WERI-Rb-1 (cell line): Measurements from ENCODE around the gene TMEM158.

Experiments used
- DNase-seq: peaks from one replicate; pipeline ENCODE4 v3.0.0-alpha.2; 2020
- H3K27ac ChIP-seq: fragments of 250-450 bp; sonication (Bioruptor Pico); 2 replicates; pipeline ENCODE4 v1.5.1; 2020; ENCODE audit warnings: mild to moderate bottlenecking, moderate library complexity
- H3K27me3 ChIP-seq: fragments of 250-450 bp; sonication (Bioruptor Pico); 2 replicates; pipeline ENCODE4 v1.5.1; 2021; ENCODE audit warnings: mild to moderate bottlenecking, low read depth, moderate library complexity; ENCODE audit not compliant: insufficient read depth, severe bottlenecking
- H3K36me3 ChIP-seq: fragments of 250-450 bp; sonication (Bioruptor Pico); 2 replicates; pipeline ENCODE4 v1.5.1; 2020; ENCODE audit warnings: mild to moderate bottlenecking, moderate library complexity
- H3K4me3 ChIP-seq: 2 replicates; pipeline ENCODE4 v1.5.1; 2011; ENCODE audit warnings: low read depth, mild to moderate bottlenecking, control low read depth, low read length
- H3K9me3 ChIP-seq: fragments of 250-450 bp; sonication (Bioruptor Pico); 2 replicates; pipeline ENCODE4 v1.5.1; 2021; ENCODE audit warnings: mild to moderate bottlenecking, moderate library complexity; ENCODE audit not compliant: severe bottlenecking
- TF ChIP-seq, protein P1 (sequence below): IDR thresholded peaks from 2 replicates; pipeline ENCODE4 v1.5.1; 2011; ENCODE audit warnings: low read depth, mild to moderate bottlenecking, control low read depth, inconsistent platforms, low read length

TMEM158 gene

DNA sequence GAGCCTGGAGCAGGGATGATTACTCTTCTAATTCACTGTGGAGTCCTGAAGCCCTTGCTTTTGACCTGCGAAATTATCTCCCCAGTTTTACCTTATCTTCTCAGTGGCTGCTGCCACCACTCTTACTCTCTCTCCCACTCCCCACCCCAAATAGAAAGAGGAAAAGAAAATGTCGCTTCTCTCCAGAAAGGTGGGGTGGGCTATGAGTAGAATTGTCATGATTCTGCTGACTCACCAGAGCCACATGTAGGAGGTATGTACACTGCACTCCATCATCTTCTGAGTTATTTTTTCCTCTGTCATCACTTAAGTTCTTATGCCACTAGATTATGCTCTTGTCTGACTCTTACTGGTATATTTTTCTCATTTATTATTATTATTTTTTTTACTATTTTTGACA lies 43.9 kb upstream of the TMEM158 start:
- no peak overlapping the region for H3K4me3 ChIP-seq
- no peaks in the 10 kb centered on the region for H3K27me3 ChIP-seq
- no peak for DNase-seq
- TF ChIP-seq, protein P1, sequence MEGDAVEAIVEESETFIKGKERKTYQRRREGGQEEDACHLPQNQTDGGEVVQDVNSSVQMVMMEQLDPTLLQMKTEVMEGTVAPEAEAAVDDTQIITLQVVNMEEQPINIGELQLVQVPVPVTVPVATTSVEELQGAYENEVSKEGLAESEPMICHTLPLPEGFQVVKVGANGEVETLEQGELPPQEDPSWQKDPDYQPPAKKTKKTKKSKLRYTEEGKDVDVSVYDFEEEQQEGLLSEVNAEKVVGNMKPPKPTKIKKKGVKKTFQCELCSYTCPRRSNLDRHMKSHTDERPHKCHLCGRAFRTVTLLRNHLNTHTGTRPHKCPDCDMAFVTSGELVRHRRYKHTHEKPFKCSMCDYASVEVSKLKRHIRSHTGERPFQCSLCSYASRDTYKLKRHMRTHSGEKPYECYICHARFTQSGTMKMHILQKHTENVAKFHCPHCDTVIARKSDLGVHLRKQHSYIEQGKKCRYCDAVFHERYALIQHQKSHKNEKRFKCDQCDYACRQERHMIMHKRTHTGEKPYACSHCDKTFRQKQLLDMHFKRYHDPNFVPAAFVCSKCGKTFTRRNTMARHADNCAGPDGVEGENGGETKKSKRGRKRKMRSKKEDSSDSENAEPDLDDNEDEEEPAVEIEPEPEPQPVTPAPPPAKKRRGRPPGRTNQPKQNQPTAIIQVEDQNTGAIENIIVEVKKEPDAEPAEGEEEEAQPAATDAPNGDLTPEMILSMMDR = no peak
- no peaks in the 10 kb centered on the region for H3K9me3 ChIP-seq
- H3K36me3 ChIP-seq = no peaks in the 10 kb centered on the region
- H3K27ac ChIP-seq = no peak overlapping the region

- Histone ChIP-seq H3K9me3 (no peaks in the 10 kb centered on the region), H3K27me3 (no peaks in the 10 kb centered on the region), H3K36me3 (no peaks in the 10 kb centered on the region), H3K27ac (no peak overlapping the region), H3K4me3 (no peak overlapping the region)
- TF ChIP-seq, protein P1 = no peak
- DNase-seq = no peak
Observed at GRCh38 chr3:45267097-45267496, 41.0 kb upstream of the TMEM158 start.

DNA sequence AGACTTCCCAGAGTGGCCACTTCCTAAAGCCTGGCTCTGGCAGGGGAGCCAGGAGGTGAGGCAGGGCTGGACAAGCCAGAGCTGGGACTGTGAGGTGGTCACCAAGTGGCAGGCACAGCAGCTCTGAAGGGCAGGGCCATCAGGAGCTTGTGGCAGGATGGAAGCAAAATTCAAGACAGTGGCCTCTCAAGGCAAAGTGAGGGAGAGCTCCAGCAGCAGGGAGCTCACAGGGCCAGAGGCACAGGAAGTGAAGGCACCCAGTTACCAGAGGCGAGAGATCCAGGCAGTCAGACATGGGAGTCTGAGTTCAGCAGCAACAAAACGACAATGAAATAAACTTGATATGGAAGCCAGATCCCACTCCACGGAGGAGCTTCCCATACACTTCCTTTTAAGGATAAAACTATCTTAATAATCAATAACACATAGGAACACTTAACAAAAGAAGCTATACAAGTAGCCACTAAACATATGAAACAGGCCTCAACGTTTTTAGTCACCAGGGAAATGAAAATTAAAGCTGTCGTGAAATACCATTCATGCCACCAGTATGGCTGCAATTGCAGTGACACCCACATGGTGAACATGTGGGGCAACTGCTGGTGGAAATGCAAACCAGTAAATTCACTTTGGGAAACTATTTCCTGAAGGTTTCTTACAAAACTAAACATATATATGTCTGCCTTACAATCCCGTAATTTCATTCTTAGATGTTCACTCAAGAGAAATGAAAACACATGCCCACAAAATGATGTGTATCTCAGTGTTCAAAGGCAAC lies 35.4 kb upstream of the TMEM158 start:
- Histone ChIP-seq H3K4me3 (no peak overlapping the region), H3K9me3 (no peaks in the 10 kb centered on the region), H3K27me3 (no peaks in the 10 kb centered on the region), H3K36me3 (no peaks in the 10 kb centered on the region), H3K27ac (no peak overlapping the region)
- DNase-seq = no peak
- TF ChIP-seq, protein P1 = no peak

GRCh38 chr3:45259133-45259532 lies 33.0 kb upstream of the TMEM158 start:
- no peak for DNase-seq
- Histone ChIP-seq H3K27me3 (no peaks in the 10 kb centered on the region), H3K27ac (no peak overlapping the region), H3K36me3 (no peaks in the 10 kb centered on the region), H3K9me3 (no peaks in the 10 kb centered on the region), H3K4me3 (no peak overlapping the region)
- TF ChIP-seq, protein P1 = no peak

DNA sequence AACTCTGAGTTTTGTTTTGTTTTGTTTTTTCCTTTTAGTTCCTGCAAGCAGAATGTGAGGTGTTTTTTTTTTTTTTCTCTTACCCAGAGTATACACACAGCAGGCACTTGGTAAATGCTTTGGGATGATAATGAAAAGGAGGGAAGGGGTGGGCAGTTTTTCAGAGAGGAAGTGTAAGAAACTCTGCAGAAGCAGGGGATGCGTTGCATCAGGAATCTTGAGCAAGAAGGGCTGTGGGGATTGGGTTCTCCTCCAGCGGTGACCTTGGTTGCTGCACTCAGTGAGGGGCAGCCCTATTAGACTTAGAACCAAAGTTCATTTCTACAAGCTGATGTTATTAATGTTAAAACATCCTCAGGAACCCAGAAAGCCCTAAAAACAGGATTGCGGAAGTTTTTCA lies 32.2 kb upstream of the TMEM158 start:
- DNase-seq = no peak
- no peaks in the 10 kb centered on the region for H3K9me3 ChIP-seq
- no peaks in the 10 kb centered on the region for H3K27me3 ChIP-seq
- no peaks in the 10 kb centered on the region for H3K36me3 ChIP-seq
- H3K27ac ChIP-seq = no peak overlapping the region
- H3K4me3 ChIP-seq = no peak overlapping the region
- TF ChIP-seq, protein P1 = no peak

DNA sequence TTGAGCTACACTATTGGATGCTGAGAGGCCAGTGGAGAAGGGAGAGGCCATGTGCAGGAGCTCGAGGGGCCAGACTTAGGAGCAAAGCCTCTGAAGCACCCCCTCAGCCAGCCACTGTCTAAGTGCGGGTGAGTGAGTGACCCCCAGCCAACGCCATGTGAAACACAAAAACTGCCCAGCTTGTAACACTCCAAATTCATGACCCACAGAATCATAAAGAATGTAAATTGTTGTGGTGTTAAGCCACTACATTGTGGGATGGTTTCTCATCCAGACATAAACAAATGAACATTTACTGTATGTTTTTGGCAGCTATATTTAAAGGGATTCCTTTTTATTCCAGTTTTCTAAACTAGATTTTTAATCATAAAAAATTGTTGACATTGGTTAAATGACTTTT lies 27.2 kb upstream of the TMEM158 start:
- Histone ChIP-seq H3K27ac (no peak overlapping the region), H3K27me3 (no peaks in the 10 kb centered on the region), H3K9me3 (no peaks in the 10 kb centered on the region), H3K36me3 (no peaks in the 10 kb centered on the region), H3K4me3 (no peak overlapping the region)
- DNase-seq = no peak
- TF ChIP-seq, protein P1 = no peak
